HG03025 (cell line): ENCODE data around the gene DENND1A.
"Not testable (repeated sequence)": the region's sequence is repeated elsewhere in the genome, so short reads cannot be mapped to it uniquely, and the experiment has no call there.

Source experiments
- ATAC-seq: cut with Tn5 transposase; IDR thresholded peaks from one replicate; pipeline ENCODE4 v1.9.1; 2021; ENCODE audit warnings: mild to moderate bottlenecking, moderate library complexity; ENCODE audit not compliant: unreplicated experiment, low FRiP score

DENND1A gene

DNA sequence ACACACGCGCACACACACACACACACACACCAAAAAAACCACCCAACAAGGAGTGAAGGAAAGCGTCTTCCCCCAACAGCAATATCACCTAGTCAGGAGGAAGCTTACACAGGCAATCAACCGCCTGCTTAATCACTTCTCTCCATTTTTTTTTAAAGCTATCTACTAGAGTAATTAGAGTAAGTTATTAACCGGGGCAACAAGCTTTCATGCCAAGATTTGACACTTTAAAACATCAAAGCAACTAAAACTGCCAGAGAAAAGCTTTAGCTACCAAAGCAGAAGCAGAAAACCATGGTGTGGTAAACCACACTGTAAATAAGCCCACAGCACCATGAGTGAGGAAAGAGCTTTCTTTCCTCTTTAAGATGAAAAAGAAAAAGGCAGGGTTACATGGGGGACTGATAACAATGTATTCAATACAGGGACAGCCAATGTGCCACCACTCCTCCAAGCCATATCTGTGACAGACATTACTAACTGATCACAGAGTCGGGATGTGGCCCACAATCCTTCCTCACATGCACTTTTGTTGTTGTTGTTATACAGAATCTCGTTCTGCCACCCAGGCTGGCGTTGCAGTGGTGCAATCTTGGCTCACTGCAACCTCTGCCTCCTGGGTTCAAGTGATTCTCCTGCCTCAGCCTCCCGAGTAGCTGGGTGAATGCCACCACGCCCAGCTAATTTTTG lies 291.8 kb downstream of the DENND1A start:
- ATAC-seq = no peak

DNA sequence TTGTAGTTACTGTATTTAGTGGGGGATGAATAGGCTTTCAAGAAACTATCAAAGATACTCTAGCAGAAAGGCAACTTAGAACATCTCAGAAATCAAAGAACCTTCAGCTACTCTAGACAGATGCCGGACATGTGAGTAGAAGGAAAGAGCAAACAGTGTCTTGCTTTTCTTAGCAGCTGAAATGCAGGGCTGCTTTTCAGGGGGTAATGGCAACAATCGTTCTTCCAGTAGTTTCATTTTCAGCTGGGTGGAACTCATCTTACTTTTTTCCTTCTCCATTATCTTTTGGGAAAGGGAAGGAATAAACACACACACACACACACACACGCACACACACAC lies 292.4 kb downstream of the DENND1A start:
- ATAC-seq = no peak

DNA sequence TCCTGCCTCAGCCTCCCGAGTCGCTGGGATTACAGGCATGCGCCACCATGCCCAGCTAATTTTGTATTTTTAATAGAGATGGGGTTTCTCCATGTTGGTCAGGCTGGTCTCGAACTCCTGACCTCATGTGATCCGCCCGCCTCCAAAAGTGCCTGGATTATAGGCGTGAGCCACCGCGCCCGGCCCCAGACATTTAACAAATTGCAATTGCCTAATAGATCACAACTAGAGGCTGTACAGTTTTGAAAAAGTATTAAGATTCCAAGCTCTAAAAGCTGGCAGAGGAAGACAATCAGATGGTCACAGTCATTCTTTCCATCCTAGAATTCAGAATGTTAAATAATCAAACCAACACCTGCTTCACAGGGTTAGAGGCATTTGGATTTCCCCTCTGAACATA lies 293.1 kb downstream of the DENND1A start:
- not testable (repeated sequence) for ATAC-seq

DNA sequence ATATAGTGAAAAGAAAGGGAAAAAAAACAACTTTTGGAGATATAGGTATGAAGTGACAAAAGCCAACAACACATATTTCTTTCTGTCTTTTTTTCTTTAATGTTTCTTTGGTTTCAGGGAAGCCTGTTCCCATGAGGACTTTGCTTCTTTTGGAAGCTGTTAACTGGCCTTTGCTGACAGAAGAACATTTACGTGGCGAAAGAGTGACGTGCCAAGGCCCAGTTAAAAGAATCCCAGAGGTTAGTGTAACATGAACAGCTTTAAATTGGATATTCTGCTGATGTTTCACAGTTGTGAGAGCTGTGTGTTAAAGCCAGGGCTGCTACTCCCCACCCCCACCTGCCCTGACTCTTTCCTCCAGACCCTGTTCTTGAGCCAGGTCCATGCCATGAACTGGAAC lies 298.1 kb downstream of the DENND1A start:
- ATAC-seq = no peak

DNA sequence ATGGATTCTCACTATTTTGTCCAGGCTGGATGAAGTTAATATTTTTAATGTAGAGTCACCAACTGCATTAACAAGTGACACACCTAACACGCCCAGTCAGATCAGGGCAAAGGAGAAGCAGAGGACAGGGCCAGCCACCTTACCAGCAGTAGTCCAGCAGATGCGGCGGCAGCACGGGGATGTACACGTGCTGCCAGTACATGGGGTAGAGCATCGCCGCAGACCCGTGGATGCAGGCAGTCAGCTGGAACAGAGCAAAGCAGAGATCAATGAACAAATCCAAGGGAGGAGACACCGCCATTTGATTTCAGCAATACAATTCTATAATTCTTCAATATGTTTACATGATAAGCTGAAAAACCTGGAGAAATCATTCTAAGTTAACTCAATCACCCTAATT lies 299.7 kb downstream of the DENND1A start:
- ATAC-seq = no peak

DNA sequence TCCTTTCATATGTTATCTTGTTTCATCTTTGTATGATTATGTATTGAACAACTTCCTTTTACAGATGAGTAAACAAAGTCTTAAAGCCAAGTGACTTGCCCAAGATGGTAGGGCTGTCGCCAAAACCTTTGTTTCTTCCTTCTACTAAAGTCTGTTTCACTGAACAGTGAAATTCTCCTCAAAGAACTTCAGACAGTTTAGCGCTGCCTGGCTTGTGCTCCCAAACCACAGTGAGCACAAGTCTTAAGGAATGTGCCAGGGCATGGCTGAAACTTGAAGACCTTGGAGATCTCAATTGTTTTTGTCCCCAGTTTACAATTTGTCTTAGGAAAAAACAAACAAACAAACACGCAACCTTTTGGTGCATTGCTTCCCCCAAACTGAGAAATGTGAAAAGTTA lies 300.4 kb downstream of the DENND1A start:
- no peak for ATAC-seq

DNA sequence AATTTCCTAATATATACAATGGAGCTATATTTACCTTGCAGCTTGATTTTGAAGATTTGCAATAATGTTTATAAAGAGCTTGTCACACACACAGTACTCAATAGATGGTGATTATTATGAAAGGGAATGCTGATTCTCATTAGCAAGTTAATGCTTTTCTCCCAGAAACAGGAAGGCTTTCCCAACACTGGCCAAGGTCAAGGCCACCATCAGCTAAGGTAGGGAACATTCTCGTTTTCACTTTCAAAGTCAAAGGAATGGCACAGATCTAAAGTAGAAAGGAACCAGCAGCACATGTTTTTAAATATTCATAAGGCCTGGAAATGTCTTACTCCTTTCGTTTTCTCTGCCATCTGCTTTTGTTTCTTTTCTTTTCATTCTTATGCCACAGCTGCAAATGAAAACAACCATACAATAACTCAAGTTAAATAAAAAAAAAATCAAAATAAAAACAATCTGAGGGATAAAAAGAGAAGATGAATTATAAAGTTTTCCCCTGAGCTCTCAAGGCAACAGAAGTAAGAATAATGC lies 307.1 kb downstream of the DENND1A start:
- no peak for ATAC-seq

DNA sequence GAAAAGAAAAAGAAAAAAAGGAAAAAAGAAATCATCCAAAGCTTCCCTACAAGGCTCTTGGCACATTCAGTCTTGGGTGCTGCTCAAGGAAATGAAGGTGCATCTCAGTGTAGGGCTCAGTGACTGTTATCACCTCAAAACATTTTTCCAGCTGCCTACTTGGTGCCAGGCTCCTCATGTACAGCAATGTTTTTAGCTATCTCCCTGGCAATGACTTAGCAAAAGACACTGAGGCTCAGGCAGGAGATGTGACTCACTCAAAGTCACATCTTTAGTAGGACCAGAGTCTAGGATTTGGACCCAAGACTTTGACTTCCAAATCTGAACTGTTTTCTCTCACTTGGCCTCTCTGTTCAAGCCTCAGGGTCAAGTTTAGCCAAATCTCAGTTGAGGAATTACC lies 309.7 kb downstream of the DENND1A start:
- ATAC-seq = no peak

DNA sequence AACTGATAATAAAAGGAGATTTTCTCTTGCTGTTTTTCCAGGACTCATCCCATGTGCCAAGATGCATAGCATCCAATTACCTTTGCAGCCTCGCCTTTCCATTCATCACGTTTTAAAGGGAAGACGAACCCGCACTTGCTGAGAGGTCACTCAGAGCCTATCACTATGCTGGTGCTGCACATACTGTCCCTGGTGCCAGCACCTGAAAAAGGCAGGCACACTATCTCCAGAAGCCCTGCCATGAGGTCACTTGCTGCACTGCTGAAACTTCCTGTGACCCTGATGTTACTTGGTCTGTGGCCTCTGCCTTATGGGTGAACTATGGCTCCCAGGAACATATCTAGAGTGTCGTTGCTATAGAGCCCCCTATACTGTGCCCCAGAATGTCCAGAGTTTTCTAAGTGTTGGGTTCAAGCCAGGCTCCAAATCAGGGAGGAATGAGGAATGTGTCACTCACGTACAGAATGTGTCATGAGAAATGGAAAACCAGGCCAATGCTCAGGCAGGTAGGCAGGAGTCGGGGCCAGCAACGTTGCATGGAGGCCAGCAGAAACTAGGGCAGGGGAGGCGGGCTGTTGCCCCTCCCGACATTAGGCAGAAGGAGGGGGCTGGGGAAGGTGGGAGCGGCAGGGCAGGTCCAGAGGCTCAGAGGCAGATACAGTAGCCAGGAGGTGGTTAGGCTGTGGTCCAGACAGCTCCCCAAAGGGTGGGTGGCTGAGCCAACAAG lies 311.8 kb downstream of the DENND1A start:
- no peak for ATAC-seq

DNA sequence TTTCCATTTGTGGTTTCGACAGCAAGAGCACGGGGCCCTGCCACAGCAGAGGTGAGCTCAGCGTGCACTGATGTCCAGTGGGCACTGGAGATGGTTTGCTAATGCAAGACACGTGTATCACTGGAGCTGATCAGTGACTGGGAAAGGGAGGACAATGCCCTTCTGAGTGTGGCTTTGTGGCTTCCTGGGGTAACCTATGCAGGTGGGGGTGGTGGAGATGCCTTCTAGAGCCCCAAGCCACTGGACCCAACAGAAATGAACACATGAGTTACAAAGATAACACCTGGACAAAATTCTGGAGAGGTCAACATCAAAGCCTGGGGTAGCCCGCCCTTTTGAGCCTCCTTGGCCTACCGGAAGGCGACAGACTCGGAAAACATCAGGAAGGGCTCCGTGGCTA lies 312.6 kb downstream of the DENND1A start:
- ATAC-seq = no peak

DNA sequence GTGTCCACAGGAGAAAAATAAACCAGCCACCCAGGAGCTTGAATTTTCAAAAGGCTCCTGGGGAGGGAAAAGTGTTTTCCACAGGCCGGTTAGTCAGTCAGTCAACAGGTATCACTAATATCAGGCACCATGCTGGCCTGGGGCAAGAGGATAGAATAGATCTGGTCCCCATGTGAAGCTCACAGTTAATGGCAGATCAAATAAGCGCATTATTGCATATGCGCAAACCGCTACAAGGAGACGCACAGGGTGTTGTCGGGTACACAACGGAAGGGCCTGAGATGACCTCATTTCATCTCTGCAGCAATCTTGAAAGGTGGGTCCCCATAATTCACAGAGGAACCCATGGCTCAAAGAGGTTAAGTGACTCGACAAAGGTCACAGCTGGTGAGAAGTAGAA lies 313.2 kb downstream of the DENND1A start:
- no peak for ATAC-seq

DNA sequence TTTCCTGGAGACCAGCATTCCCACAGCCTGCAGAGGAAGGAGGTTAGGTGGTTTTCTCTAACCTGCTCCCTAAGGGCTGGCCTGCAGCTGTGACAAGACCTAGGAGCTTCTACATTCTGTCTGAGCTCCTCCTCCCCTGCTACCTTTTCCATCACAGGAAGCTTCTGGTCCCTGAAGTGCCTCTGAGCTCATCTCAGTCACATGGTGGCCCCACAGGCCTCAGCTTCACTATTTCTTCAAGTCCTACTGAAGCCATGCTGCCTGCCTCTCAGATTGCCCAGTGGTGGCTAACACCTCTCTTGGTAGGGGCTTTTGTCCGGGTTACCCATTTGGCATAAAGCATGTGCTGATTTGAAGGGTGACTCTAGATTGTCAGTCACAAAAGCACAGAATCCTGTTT lies 314.5 kb downstream of the DENND1A start:
- ATAC-seq = no peak

DNA sequence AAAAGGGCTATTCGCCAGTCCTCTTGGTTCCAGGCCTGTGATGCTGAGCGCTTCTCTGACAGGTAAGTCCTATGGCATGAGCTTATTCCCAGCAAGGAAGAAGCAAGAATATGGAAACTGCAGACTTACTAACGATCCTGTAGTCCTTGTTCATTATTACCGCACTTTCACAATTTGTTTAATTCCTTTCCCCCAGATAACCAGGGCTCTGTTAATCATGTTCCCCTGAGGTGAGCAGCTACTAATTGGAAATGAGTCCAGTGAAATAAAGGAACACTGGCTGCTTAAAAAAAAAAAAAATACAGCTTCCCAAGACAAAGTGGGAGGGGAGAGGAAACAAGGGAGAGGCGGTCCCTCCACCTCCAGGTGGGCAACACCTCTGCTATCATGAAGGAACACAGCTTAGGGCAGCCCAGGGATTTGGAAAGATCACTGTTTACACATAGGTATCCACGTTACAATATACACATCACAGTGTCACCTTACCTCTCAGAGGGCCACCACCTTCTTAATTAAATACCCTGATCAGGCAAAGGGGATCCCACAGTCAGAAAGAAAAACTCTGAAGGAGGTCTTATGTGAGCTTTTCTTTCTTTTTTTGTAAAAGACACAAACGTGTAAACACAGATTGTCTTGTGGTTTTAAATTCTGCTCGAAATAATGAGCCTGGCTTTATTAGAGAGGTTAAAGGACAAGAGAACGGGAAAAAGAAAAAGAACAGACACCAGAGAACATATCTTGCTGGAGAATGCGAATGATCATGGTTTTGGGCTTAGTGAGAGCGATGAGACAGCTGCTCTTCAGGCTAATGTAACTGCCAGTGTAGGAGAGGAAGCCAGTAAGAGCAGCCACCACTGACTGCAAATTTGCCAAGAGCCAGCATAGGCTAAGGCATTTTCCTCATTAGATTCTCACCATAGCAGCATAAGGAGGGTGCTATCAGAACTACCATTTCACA lies 315.3 kb downstream of the DENND1A start:
- no peak for ATAC-seq

DNA sequence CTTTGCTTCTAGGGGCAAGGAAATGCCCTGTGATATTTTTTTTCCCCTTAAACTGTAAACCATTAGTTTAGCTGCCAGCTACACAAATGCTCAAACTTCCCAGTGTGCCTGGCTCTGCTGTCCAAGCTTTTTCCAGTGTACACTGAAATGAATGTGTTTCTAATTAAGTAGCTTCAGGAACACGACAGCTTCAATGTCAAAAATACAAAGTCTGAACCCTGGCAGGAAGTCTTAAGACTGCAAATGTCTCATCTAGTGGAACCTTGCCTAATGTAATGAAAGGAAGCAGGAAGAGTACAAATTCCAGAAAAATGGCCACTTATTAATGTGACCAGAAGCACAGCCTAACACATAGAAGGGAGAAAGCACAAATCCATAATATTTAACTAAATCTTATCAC lies 318.7 kb downstream of the DENND1A start:
- ATAC-seq = no peak

DNA sequence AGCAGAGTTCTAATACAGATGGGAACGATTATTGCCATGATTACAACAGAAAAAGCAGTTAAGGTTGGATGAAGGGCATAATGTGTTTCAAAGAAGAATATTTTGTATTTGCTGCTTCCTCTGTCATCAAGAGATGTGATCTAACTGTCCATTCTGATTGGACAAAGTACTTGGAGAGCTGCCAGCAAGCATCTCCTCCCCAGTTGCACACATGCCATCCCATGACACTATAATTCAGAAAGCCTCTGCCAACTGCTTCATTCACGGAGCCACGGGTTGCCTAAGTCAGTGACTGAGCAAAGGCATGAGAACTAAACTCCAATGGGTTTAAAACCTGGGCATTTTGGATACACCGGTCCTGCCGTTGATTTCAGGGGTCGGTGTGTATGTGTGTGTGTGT lies 320.1 kb downstream of the DENND1A start:
- no peak for ATAC-seq

DNA sequence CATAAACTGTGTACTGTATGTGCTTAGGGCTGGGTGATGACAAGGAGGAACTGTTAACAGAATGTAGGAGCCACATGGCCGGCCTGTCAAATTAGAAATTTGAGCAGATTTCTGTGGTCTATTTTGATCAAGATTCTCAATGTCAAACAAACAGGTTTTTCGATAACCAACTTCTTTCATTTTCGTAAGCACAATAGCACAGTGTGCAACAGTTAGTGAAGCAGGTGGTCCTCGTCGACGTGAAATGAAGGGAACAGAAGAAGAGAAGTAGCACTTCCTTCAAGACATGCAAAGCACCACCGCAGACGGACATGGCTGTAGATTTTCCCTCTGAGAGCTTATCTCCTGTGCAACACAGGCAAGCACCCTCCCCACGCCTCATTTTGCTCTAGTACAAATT lies 321.8 kb downstream of the DENND1A start:
- ATAC-seq = peak; percentile 83

DNA sequence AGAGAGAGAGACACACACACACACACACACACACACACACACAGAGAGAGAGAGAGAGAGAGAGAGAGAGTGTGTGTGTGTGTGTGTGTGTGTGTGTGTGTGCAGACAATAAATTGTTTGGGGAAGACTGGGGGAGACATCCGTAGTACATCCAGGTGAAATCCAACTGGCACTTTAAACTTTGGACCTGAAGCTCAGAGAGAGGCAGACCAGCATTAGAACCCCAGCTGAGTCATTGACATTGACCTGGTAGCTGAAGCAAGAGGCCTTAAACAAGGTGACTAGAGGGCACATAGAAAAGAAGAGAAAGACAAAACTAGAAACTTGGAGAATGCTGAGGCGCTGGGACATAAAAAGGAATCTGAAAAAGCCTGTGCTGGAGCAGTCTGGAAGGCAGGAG lies 322.4 kb downstream of the DENND1A start:
- ATAC-seq = no peak

DNA sequence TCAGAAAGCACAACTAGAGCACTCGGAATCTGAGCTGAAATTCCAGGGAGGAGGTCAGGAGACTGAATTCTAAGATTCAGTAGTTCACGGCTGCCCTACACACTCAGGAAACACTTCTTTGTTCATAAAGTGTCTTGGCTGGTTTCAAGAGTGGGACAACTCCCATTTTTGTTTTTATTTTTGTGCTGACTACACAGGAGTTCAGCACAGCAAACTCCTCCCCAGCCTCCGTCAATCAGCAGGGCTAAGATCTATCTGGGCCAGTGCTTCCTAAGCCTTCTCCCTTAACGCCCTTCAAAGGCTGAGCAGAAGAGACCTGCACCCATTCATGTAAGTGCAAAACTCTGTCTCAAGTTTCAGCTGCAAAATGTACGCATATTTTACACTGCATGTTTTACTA lies 323.8 kb downstream of the DENND1A start:
- ATAC-seq = no peak

DNA sequence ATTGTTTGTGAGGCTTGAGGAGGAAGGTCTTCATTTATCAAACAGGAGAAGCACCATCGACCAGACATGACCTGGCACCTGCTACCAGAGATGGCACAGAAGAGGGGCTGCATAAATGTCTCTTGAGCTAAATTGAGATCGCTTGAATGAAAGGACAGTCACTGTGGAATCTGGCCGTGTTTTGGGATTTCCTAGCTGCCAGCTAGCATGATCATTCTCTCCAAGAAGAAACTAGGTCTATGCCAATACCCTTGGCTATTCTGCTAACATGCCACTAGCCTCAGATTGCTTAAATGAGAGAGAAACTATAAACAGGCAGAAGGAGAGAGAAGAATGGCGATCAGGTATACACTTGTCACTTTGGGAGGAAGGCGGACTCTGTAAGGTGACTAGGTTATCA lies 324.6 kb downstream of the DENND1A start:
- ATAC-seq = no peak

DNA sequence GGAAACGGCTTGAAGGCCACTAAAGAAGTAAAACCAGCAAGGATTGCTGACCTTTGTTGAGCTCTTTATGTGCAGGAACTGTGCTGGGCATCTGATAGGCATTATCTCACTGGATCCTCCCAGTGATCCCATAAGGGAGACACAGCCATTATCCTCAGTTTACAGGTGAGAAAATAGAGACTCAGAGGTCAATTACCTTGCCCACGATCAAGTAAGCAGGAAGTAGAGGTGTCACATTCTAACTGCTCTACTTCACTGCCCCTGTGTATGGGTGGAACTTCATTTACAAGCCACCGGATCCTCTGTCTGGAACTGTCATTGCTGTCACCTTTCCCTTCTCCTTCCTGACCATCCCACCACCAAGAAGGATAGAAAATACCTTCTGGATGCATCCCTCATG lies 325.1 kb downstream of the DENND1A start:
- no peak for ATAC-seq

DNA sequence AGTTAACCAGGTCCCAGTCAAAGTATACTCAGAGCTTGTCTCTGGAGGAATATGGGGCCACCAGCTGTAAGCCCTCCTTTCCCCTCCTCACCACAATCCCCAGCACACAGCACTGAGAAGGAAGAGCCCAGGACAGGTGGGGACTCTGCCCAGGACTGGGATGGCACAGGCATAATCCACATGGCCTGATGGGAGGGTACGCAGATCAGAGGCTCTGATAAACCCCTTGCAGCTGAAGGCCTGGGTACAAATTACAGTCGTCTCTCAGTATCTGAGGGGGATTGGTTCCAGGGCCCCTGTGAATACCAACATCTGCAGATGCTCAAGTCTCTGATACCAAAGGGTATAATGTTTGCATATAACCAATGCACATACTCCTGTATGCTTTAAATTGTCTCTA lies 328.1 kb downstream of the DENND1A start:
- ATAC-seq = no peak
